Measurements from ENCODE around the gene CSNK1A1L. TPM values are rescaled to one million over a fixed set of nuclear protein-coding genes. Genes with fewer than 3 reads are reported as not detected.
"Not testable (repeated sequence)": the region's sequence is repeated elsewhere in the genome, so short reads cannot be mapped to it uniquely, and the experiment has no call there.

Gene CSNK1A1L
- total RNA-seq, 2 experiments from 2014 or later = not detected

- CTCF ChIA-PET = no interaction called here
Observed at GRCh38 chr13:37065890-37066526, 39.5 kb downstream of the CSNK1A1L start.

DNA sequence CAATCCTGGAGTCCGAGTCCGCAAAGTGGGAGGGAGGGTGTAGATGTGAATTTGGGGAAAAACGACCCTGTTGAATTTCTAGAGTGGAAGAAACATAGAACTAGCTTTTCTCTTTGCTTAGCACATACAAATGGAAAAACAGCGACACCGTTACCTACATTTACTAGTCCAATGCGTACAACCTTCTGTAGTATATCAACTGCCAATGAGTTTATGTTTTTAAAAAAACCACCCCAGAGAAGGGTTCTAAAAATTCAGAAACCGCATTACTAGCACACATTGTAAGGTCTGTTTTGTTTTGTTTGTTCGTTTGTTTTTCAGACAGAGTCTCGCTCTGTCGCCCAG lies 45.6 kb downstream of the CSNK1A1L start:
- POLR2A ChIA-PET = interaction anchor here (0.6 kb wide), 1 partner anchor 238 kb away, joined by 3 read pairs; no protein-coding TSS in a partner anchor
- CTCF ChIA-PET = no interaction called here

More at GRCh38 chr13:37065890-37066526, 39.5 kb downstream of the CSNK1A1L start:
- POLR2A ChIA-PET = no interaction called here

- CTCF ChIA-PET = no interaction called here
- POLR2A ChIA-PET = no interaction called here
Observed at GRCh38 chr13:37058910-37059847, 46.3 kb downstream of the CSNK1A1L start, which contains the start of gene SUPT20H. Gene SUPT20H (minus strand): TSS chr13:37059688. CDS start chr13:37051490, 8,198 bp downstream.

GRCh38 chr13:37056228-37056627 lies 49.2 kb downstream of the CSNK1A1L start:
- CTCF ChIA-PET, POLR2A ChIA-PET: not testable (repeated sequence)

Other genes with a start within 250 kb of the CSNK1A1L start
- gene SMAD9, start 185.4 kb downstream of the CSNK1A1L start, total RNA-seq = not detected
- gene ALG5, start 106.3 kb downstream of the CSNK1A1L start, total RNA-seq = 10 to 100 TPM; 46.4 to 46.9 TPM
- 100 to 1,000 TPM; 167 to 169 TPM for gene EXOSC8, start 104.9 kb downstream of the CSNK1A1L start, total RNA-seq
- gene SUPT20H, start 46.0 kb downstream of the CSNK1A1L start, total RNA-seq = 10 to 100 TPM; 49.1 to 49.8 TPM

Data from activated CD8-positive, alpha-beta memory T cell treated with anti-CD3 and anti-CD28 coated beads for 36 hours (primary cell).